T follicular helper cell (primary cell): Measurements from ENCODE around the gene CDH3.

ENCODE experiments used
- DNase-seq: peaks from one replicate; pipeline ENCODE4 v3.0.0-alpha.2; 2020; ENCODE audit warnings: low read depth

CDH3 gene

DNA sequence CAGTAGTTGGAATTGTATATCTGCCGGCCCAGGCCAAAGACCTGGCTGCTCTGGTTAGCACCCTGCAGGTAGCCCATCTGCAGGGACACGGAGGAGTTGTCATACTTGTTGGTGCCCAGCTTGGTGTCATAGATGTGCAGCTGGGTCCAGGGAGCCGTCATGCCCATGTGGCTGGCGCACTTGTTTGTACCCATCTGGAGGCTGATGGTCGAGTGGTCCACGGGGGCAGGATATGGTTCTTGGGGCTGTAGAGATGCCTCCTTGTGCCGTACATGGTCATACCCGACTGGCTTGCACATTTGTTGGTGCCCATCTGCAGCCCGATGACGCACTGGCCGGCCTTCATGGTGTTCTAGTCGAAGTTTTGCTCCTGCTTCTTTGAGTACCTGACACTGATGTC is 6.0 kb downstream of the CDH3 start:
- DNase-seq = no peak

DNA sequence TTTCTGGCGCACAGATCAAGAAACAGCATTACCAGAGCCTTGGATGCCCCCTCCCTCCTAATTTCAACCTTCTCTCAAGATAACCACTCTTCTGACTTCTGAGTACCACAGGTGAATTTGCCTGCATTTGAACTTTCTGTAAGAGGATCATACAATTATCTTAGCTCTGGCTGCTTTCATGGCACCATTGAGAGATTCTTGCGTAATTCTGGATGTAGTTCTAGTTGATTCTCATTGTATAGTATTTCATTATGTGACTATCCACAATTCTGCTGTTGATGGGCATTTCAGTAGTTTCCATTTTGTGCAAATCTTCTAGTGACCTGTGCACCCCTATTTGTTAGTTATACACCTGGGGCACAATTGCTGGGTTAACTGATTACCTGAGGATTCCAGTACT is 7.5 kb downstream of the CDH3 start:
- no peak for DNase-seq

DNA sequence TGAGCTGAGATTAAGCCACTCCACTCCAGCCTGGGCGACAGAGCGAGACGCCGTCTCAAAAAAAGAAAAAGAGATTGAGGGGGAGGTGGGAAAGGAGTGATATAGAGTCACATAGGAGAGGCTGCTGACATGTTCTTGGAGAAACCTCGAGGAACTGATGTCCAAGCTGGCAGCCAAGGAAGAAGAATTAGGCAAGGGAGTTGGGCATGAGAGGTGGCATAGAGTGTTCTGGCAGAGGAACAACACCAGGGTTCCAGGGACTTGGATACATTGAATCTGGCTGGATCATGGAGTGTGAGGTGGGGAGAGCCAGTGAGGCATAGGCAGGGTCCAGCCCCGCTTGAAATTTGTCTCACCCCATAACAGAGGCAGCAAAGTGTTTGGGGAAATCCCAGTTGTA is 10.7 kb downstream of the CDH3 start:
- DNase-seq = no peak

DNA sequence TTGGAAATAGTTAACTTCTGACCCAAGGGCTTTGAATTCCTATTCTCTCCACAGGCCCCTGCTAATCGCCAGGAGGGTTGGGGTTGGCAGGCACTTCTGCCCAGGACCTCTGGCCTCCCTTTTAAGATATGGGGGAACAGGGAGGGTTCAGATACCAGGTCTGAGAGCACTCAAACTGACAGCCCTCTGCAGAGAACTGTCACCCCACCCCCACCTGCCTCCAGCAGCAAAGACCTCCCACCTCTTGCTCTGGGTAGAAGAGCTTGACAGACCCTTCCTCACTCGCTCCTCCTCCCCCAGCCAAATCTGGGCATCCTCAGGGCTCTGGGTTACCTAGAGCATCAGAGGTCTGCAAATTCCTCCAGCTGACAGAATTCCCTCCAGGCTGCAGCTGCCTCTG is 11.6 kb downstream of the CDH3 start:
- no peak for DNase-seq

DNA sequence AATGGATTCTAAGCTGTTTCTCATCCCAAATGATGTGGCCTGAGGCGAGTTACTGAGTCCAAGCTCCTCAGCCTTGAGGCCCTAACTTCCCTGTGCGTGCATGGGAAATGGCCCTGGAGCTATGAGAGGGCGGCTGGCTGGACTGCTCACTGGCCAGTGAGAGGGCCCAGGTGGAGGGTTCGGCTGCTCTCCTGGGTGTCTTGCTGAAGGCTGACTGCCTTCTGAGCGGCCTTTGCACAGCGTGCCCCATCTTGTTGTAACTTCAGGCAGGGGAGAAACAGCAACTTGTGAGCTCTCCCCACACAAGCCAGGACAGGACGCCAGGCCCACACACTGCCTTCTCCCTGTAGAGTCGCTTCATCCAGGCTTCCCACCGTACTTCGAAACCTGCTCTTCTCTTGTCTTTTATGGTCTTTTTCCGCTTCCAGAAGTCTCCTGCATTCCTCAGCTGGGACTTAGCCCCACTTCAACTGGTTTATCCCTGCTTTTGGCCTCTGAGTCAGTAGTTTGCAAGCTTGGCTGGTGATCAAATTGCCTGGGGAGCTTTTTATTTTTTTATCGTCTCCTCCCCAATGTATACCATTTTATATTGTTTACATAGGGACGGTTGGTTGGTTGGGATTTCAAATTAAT is 13.3 kb downstream of the CDH3 start:
- DNase-seq = no peak

DNA sequence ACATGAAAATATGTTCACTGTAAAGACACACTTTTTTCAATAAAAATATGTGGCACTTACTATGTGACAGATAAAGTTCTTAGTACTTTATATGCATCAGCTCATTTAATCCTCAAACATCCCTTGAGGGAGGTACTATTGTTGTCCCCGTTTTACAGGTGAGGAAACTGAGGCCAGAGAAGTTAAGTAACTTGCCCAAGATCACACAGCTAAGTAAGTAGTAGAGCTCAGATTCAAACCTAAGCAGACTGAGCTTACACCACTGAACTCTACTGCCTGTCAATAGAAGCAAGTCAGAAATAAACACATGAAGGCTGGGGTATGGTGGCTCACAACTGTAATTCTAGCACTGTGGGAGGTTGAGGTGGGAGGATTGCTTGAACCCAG is 13.9 kb downstream of the CDH3 start:
- DNase-seq = no peak

DNA sequence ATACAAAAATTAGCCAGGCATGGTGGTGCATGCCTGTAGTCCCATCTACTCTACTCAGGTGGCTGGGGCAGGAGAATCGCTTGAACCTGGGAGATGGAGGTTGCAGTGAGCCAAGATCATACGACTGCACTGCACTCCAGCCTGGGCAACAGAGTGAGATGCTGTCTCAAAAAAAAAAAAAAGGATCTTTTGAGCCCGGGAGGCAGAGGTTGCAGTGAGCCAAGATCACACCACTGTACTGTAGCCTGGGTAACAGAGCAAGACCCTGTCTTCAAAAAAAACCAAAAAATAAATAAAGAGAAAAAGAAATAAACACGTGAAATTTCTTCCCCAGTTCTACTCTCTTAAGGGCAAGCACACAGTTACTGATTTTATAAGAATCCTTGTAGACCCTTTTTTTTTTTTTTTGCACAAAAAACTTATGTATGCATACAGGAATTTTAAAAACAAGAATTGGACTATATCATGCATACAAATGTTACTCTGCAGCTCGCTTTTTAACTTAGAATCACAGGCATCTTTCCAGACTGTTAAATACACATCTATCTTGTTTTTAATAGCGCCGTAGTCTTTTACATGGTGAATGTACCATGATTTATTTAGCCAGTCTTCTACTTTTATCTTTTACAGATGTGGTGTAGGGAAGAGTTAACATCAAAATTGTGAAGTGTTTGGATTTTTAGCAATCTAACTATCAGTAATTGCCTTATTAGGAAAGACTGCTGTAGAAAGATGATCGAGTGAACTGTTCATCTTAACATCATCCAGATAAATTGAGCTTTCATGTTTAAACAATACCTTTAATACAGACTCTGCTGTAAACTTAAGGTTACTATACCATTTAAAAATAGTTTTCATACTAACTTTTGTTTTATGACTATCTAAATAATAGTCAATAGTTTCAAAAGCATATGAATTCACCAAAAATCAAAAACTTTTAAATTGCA is 14.6 kb downstream of the CDH3 start:
- DNase-seq = no peak

DNA sequence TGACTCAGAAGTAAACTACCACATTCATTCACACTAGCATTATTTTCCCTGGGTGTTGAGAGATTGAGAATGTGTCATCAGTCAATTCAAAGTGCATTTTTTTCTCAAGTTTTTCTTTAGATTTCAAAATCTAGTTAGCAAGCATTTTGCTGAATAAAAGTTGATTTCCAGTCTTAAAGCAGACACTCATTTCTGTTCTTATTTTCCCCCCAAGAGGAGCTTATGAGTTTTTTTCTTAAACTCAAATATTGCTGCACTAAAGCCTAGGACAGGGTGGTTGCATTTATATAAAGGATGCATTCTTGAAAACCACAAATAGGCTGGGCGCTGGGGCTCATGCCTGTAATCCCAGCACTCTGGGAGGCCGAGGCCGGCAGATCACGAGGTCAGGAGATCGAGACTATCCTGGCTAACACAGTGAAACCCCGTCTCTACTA is 15.3 kb downstream of the CDH3 start:
- no peak for DNase-seq

DNA sequence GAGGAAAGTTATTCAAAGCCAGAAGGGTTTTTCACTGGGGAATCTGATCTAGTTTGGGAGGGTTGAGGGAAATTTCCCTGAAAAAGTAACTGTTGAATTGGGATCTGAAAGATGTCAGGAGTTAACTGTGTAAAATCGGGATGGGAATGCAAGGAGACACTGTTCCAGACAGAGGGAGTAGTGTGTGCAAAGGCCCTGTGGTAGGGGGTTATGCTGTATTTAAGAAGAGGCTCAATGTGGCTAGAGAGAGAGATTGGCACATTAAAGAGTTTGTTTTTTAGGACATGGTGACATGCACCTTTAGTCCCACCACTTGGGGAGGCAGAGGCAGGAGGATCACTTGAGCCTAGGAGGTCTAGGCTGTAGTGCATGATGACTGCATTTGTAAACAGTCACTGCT is 16.9 kb downstream of the CDH3 start:
- no peak for DNase-seq

DNA sequence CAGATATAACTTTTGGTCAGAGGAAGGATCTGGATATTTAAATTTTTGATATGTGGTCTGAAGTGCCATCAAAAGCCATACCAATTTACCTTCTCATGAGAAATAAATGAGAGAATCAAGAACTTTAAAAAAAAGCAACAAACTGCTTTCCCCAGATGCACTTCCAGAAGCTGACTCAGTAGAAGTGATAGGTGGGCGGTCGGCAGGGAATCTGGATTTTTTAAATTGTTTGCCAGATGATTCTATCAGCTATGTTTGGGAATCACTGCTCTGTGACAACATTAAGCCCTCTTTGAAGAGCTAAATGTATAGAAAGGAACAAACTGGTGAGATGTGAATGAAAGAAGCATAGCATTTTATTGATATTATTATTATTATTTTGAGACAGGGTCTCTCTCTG is 19.2 kb downstream of the CDH3 start:
- no peak for DNase-seq

DNA sequence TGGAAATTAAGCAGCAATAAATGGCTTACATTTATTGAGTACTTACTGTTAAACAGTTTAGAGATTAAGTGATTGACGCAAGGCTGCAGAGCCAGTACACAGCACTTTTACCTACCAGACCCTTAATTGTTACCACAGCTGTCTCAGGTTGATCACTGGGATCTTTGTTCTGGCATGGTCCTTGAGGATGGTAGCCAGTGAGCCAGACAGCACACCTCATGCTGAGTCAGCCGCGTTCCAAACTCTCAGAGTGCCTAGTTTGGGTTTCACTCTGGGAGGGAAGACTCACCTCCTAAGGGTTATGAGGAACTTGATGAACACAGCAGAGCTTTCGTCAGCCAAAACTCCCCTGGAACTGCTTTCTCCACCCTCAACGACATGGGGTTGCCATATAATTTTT is 20.4 kb downstream of the CDH3 start:
- no peak for DNase-seq

DNA sequence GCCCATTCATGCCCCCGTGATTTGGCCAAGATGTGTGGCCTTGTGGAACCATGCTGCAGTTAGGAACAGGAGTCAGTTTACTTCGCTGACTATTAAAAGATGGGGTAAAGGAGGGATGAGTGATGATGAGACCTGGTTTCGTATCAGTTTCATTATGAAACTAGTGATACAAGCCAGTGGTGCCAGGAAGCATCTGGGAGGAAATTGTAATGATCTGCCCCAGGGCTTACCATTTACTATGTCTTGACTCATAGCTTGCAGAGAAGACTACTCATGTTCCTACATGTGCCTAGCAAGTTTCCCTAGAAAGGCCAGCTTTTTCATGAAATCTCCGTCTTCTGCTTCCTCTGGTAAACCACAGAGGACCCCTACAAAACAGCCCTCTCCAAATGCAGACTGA is 23.2 kb downstream of the CDH3 start:
- no peak for DNase-seq

DNA sequence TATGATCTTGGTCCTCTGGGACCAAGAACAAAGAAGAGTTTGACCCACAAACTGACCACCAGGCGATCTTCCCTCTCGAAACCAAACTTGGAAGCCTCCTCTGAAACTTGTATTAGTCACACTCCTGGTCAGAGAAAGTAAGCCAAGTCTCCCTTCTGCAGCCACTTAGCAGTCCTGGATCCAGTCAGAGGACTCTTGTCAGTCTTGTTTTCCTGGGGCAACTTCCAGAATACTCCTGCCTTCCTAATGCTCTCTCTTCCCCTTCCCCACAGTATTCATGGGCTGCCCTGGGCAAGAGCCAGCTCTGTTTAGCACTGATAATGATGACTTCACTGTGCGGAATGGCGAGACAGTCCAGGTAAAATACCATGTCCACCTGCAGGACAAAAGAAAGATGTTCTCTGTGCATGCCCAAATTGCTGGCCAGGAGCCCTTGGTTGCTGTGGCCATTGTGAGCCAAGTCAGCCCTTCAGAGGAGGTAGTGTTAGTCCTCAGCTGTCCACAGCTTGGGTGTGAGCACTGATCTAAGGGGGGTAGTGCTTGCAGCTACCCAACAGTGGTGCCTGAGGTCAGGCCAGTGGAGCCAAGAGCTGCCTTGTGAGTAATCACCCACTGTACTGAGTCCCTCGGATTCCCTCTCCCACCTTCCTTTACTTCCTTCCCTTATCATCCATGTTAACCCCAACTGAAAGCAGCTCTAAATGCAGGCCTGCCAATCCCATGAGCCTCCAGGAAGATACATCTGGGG is 31.2 kb downstream of the CDH3 start:
- no peak for DNase-seq

DNA sequence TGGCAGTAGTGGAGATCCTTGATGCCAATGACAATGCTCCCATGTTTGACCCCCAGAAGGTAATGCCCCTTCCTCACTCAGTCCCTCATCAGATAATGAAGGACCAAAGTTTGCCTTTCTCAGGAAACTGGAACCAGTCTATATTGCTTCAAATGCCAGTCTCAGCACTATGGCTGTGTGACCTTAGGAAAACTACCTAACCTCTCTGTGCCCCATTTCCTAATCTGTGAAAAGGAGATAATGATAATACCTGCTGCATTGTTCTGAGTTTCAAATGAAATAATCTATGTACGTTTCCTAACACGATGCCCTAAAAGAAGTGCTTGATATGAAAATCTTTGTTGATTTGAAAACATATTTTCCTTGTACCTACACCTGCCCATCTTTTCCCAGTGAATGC is 35.9 kb downstream of the CDH3 start:
- no peak for DNase-seq

DNA sequence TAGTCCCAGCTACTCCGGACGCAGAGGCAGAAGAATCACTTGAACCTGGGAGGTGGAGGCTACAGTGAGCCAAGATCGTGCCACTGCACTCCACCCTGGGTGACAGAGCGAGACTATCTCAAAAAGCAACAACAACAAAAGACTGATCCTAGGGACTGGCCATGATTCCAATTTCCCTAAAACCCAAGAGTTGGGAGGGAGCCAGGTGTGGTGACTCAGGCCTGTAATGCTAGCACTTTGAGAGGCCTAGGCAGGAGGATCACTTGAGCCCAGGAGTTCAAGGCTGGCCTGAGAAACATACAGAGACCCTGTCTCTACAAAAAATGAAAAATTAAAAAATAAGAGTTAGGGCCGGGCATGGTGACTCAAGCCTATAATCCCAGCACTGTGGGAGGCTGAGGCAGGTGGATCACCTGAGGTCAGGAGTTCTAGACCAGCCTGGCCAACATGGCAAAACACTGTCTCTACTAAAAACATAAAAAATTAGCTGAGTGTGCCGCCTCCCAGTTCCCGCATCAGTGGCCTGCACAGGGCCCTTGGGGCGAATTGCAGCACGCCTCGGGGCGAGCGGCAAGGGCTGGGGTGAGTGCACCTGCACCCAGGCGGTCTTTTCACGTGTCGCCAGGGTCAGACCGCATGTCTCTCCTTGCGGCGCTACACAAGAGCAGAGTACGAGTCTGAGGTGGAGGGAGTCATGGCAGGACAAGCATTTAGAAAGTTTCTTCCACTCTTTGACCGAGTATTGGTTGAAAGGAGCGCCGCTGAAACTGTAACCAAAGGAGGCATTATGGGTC is 40.8 kb downstream of the CDH3 start:
- no peak for DNase-seq

DNA sequence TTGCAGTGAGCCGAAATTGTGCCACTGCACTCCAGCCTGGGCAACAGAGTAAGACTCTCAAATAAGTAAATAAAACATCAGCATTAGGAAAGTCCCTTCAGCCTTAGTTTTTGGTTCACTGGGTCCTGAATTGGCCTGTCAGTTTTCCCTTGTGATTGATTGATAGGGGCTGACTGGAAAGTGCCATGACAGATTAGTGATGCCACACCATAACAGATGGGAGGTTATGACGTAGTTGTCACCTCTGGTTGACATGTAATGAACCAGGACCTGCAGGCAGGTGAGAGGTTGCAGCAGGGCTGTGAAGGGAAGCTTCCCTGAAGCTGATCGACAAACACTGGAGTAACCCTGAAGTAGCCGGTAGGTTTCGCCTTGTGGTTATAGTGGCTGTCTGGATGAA is 41.8 kb downstream of the CDH3 start:
- DNase-seq = no peak

DNA sequence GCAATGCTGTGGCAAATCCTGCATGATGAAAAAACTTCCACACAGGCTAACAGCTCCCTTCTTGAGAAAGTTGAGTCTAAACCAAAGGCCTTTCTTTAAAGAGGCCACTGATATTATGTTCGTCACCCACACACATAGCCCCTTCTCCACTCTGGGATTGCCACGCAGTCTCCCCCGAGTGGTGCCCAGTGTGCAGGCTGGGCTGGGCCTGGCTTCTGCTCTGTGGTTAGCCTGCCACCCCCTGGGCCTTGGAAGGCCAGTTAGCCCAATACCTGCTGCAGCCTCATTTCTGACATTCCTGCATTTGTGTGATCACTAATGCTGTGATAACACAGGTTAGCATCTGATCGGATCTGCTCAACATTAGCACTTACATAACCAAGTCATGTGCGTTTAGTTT is 44.8 kb downstream of the CDH3 start:
- no peak for DNase-seq

DNA sequence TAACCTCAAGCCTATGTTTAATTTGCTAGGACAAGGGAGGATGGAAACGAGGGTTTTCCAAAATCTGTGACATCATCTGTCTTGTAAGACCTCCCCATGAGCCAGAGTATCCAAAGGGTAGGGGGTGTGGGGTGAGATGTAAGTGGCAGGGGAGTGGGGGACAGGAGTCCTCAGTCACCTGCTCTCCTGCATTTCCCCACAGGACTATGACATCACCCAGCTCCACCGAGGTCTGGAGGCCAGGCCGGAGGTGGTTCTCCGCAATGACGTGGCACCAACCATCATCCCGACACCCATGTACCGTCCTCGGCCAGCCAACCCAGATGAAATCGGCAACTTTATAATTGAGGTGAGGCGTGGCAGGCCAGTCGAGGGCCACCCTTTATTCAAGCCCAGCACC is 50.5 kb downstream of the CDH3 start:
- no peak for DNase-seq

DNA sequence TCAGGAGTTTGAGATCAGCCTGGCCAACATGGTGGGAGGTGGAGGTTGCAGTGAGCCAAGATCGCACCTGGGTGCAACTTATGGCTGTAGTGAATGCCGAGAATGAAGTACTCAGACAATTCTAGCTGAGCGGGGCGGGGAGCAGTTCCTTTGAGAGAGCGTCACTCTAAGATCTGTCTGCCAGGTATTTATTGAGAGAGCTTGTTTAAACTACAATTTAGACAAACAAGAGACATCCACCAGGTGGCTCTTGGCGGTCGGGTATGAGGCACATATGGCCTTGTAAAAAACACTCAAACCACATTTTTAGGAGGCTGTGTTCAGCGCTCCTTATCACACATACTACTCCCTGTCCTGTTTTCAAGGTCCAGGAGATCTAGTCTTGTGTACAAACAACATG is 51.4 kb downstream of the CDH3 start:
- DNase-seq = no peak

DNA sequence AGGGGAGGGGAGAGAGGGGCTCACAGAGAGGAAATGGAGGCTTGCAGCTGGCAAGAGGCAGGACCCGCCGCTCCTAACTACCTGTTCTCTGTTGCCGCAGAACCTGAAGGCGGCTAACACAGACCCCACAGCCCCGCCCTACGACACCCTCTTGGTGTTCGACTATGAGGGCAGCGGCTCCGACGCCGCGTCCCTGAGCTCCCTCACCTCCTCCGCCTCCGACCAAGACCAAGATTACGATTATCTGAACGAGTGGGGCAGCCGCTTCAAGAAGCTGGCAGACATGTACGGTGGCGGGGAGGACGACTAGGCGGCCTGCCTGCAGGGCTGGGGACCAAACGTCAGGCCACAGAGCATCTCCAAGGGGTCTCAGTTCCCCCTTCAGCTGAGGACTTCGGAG is 53.0 kb downstream of the CDH3 start:
- no peak for DNase-seq

DNA sequence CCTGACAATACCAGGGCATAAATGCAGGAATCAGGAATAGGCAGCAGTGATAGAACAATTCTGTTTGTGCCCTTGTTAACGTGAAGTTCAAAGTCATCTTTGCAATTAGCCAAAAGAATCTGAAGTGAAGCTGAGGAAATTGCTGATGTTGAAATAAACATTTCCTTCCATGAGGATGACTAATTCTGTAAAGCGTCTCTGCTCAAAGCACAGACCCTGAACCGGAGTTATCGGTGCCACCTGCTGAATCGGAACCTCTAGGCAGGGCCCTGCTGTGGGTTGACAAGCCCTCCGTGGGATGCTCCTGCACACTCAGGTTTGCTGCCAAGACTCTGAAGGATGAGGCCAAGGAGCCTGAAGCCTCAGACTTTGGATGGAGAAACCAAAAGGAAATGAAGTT is 55.0 kb downstream of the CDH3 start:
- DNase-seq = no peak

DNA sequence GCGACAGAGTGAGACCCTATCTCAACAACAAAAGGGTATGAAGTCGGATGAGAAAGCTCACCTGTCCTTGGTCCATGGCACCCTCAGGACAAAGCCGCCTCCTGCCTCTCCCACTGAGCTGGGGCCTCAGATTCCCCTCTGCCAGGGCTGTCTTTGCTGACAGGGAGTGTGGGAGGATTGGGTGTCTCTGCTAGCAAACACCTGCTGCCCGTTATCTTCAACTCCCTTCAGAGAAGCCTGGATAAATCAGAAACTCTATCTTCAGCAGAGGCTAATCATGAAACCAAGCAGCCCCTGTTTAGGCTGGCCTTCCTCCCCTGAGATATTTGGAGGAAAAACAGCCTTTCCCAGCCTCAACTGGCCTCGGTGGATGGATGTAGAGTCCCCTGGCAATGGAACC is 55.7 kb downstream of the CDH3 start:
- no peak for DNase-seq
